Stimulated activated CD8-positive, alpha-beta memory T cell treated with anti-CD3 and anti-CD28 coated beads, Interleukin-4, amount 100 ng/mL, for 4 hours (primary cell): ENCODE data around the gene CPEB1.

Experiments used
- DNase-seq, 2 donors: peaks; one replicate each; pipeline ENCODE4 v3.0.0-alpha.2; 2020; ENCODE audit warnings: low read depth in 2 of 2, low spot score in 1 of 2

Gene CPEB1

DNA sequence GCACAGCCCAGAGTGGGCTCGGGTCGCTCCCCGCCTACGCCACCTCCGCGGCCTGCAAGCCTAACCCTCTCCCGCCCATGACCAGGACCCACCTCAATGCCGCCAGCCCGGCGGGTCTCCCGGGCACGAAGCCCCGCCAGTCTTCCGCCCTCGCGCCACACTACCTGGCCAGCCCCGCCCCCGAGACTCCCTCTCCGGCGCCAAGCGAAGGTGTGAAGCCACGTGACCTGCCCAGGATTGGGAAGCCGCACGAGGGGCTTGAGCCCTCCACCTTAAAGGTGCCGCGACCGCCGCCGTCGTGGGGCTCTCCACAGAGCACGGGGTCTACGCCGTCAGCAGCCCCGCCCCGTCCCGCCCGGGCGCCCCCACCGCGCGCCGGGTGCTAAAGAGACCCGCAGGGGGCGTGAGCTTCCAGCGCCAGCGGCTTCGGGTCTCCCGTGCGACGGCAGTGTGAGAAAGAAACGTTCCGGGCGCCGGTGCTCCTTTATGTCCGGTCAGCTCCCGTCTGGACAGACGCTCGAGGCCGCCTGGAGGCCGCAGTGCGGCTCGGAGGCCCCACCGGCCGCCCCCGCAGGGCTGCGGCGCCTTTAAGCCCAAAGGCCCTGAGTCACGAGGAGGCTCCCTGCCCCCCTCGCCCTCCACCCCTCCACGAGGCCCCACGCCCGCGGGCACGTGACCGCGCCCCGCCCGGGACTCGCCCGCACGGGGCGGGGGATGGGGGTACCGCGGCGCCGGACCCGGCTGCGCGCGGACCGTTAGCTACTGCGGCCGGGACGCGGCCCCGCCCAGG lies at the start of gene CPEB1:
Gene CPEB1, minus strand, starts transcription at position 319 of the 790 bp plus-strand sequence. CDS start 18,904 bp downstream, outside the sequence.
- DNase-seq: peak; percentile 7 to 41

DNA sequence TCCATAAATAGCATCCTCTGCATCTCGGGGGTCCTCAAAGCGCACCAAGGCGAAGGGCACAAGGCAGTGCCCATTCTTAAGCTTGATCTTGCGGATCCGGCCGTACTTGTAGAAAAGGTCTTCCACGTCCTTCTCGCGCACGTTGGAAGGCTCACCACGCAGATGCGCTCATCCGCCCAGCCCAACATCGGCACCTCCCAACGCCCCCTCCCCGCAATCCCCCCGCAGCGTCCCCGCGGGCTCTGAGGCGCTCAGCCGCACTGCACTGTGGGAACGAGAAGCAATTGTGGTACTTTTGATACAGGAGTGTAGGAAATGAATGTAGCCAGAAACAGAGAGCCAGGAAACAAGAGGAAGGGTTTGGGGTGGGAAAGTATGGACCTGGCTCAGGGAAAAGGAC lies 45.0 kb upstream of the CPEB1 start:
- no peak for DNase-seq

DNA sequence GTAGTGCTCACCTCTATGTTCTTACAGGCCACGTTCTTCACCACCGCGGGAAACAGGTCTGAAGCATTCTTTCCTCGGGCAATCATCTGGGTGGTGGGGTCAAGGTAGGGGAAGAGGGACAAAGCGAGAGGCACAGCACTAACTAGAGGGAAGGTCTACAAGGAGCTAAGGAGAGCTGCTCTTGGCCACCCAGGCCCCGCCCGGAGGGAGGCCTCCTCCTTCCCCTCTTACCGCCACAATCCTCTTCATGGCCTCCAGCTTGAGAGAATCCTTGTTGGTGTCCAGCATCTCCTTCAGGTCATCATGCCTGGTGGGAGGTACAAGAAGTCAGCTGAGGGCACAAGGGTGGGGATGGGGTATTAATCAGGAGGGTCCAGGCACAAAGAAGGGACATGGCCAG lies 42.0 kb upstream of the CPEB1 start:
- DNase-seq: no peak

DNA sequence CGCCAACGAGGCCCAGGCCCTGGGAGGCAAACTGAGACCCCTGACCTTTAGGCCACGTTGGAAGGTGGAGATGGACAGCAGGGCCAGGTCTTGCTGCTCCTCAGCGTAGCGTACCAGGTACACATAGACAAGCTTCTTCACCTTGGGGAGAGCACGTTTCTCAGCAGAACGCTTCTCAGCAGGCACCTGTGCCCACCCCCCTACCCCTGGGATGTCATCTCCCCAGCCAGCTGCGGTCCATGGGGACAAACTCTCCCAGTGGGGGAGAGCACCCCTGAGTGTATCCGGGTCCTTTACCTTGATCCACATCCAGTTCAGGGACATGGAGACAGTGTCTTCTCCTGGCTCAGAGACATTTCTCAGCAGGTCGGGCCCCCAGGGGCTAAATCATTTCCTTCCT lies 41.5 kb upstream of the CPEB1 start:
- DNase-seq: no peak

DNA sequence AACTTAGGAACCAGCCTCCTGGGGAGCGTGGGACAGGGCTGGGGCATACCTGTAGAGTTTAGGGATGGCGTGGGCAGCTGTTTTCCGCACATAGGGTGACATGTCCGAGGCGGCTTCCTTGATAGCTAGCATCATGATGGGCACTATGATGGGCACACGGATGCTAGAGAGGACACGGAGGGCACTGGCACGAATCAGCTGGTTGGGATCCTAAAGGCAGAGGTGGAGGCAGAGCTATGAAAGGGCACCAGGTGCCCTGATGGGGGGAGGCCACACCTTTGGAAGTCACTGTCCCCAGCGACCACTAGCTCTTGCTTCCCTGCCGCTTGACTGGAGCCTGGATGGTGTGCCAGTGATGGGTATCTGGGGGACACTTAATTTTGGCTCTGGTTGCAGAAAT lies 34.2 kb upstream of the CPEB1 start:
- no peak for DNase-seq

DNA sequence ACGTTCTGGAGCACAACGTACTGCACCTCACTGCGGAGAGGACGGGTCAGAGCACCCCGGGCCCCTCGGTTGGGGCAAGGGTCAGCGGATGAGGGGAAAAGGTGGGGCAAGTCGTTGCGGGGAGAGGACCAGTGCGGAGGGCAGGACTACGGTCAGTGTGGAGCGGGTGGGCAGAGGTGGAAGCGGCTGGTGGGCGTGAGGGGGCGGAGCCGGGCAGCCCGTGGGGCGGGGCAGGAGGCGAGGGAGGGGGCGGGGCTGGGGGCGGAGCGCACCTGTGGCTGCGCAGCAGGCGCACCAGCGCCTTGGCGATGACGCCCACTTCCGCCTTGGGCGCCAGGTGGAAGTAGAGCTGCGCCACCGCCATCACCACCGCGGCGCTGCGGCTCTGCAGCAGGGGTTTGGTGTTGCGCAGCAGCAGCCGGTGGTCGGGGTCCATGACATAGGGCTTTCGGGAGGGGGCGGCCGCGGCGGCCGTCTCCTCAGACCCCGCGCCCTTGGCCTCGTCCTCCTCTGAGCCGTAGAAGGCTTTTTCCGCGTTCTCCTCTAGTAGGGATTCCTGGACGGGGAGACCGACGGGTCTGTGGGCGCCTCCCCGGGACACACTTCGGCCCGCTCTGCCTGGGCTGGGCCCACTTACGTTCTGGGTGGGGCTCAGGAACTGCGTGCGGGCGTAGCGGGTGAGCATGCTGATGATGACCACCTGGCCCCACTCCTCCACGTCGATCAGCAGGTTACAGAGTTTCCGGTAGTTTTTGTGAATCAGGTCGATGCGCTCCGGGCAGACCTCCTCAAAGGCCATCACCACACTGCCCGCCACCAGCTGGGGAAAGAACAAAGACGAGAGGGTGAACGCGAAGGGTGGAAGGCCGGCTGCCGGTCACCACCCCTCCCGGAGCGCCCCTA lies 33.3 kb upstream of the CPEB1 start:
- peak; percentile 54 to 66 for DNase-seq

DNA sequence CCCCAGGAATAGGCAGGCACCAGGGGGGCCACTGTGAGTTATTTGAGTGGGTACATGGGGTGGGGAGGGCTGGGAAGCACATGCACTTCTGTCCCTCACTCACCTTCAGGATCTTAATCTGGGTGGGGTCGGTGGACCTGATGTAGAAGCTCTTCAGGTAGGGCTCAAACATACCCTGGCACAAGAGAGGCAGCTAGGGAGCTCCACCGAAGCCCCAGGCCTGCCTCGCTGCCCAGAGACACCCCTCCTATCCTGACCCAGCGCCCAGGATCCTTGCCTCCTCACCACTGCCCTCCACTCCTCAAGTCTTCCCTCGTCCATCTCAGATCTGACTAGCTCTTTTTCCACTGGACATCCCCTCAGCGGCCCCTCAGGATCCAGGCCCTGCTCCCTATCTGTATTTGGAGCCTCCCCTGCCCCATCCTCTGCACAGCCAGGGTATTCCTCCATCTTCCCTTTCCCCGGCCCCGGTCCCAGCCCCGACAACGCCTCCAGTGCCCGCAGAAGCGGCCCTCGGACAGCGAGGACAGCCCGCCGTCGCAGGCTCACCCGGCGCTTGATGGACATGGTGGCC lies 32.5 kb upstream of the CPEB1 start:
- no peak for DNase-seq

DNA sequence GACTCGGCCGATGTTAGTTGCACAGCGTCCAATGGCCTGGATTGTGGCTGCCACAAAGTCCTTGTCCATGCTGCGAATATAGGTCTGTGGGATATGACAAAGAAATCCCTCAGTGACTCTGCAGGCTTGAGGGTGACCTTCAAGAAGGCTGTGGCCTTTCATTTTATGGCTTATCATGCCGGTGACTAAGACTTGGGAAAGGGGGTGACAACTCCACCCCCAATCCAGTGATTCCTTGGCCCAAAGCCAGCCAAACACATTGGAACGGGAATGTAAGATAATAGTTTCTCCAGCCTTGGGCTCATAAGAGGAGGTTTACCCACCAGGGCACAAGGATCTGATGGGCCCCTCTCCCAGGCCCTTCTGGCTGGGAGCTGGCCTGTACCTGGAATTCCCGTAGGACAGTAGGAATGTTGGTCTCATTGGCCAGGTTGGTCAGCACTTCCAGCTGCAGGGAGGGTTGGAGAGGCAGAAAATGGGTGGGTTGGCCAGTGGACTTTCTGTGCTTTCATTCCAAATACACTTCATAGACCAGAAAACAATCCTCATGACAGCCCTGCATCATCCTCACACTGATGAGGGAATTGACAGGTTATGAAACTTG lies 30.7 kb upstream of the CPEB1 start:
- no peak for DNase-seq

DNA sequence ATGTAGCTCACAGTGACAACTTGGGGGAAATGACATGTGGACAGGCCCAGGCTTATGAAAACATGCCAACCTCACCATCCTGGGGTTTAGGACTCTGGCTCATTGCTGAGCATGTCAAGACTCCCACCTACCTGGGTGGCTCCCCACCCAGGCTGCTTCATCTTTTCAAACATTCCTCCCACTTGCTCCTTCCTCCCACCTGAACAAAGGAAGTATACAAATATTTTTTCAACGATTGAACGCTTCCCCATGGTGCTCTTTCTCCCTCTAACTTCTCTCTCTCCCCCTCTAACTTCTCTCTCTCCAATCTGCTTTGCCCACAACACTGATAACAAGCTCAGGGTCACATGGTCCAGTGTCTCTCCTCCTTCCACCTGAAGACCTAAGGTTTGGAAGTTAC lies 27.7 kb upstream of the CPEB1 start:
- DNase-seq: no peak

DNA sequence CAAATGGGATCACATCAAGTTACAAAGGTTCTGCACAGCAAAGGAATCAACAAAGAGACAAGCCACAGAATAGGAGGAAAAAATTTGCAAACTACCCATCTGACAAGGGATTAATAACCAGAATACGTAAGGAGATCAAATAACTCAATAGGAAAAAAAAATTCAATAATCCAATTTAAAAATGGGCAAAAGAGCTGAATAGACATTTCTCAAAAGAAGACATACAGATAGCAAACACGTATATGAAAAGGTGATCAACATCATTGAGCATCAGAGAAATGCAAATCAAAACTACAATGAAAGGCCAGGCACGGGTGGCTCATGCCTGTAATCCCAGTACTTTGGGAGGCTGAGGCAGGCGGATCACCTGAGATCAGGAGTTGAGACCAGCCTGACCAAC lies 23.5 kb upstream of the CPEB1 start:
- DNase-seq: no peak

DNA sequence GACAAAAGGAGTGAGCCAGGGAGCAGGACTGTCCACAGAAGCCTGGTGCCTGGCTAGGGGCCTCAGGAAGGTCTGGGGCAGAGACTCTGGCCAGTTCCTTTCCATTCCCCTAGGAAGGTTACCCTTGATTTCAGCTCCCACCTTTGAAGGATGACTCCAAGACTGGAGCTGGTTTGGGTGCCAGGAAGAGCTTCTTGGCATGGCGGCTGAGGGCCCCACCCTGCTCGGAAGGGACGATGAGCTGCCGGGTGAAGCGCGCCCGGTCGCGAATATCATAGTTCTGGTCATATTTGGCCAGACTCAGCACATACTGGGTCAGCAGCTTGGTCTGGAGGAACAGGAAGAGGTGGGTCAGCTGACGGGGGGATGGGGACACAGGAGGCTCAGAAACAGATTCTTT lies 19.4 kb upstream of the CPEB1 start:
- no peak for DNase-seq

DNA sequence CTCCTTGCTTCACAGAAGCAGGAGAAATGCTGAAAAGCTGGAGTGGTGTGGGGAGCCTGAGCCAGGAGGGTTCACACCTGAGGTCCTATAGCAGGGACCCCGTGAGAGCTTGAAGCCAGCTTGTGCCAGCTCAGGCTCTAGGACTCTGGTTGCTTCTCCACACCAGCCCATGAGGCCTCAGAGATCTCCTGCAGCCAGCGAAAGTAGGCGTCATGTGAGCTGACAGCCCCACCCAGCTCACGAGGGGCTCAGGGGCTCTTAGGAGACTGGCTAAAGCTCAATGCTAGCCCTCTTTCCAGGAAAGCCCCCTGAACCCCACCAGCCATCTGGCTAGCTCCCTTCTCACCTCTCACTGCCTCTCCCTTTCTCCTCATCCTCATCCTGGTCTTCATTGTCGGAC lies 16.9 kb upstream of the CPEB1 start:
- no peak for DNase-seq

DNA sequence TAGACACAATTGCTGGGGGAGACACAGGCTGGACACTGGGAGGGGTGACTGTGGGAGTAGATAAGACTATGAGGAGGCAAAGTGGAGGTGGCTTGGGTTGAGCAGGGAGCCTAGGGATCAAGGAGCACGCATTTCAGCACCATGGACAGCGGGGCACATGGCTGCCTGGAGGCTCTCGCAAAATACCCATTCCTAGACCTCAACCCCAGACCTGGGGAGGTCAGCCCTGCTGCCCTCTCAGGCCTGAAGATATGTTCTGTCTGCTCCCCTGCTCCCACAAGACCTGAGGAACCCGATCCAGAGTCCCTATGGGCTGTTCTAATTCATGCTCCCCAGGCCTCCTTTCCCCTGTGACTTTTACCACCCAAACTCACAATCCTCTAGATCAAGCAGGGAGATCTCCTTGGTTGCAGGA lies 16.0 kb upstream of the CPEB1 start:
- no peak for DNase-seq

DNA sequence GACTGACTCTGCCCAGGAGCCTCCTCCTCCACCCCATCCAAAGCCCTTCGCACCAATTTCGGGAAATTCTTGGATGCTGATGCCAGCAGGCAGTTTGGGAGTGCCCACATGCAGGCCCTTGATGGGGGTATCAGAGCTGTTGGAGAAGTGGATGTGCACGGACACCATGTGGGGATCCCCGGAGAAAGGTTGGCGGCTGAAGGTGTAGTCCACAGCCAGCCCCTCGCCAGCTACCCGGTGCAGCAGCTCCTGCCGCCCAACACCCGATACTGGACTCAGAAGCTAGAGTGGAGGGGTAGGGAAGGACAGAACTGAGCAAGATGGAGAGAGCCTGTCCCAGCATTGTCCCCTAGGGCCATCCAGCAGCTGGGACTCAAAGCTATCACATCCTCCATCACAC lies 15.5 kb upstream of the CPEB1 start:
- DNase-seq: no peak

DNA sequence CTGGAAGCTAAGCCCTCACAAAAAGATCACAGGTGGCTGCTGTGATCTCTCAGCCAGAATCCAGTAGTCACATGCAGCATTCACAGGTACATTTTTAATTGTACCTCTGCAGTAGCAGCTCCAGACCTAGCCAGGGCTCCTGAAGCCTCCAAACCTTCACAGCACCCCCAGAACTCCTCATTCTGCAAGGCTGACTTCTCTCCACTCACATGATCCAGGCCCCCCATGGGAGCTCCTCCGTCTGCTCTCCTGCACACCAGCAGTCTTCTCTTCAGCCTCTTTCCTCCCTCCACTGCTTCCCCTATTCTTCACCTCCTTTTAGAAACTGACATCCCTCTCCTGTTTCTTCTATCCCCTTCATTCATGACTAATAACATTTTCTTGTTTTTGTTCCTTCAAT lies 13.2 kb upstream of the CPEB1 start:
- no peak for DNase-seq

DNA sequence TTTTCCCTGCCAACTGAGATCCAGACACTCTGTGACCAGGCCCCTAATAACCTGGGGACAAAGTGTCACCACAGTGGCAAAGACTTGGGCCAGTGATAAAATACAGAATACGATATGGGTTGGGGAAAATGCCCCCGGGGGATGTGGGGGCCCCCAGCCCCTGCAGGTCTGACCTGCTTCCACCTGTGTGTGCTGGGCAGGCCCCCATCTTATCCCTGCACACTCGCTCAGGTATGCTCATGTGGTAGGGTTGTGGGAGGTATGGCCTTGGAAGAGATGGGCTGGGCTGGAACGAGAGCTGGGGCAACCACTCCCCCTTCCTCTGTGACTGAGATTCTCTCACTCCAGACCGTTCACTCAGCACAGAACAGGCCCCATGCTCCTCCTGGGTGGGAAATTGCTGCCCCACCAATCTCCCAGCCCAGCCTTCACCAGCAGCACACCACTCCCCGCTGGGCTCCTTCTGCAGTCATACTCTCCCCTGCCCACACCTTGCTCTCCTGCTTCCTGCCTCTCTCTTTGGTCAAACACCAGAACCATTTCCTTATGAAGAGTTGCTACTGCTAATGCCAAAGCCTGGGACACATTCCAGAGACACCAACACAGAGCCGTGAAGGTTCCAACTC lies 9.6 kb upstream of the CPEB1 start:
- DNase-seq: no peak

DNA sequence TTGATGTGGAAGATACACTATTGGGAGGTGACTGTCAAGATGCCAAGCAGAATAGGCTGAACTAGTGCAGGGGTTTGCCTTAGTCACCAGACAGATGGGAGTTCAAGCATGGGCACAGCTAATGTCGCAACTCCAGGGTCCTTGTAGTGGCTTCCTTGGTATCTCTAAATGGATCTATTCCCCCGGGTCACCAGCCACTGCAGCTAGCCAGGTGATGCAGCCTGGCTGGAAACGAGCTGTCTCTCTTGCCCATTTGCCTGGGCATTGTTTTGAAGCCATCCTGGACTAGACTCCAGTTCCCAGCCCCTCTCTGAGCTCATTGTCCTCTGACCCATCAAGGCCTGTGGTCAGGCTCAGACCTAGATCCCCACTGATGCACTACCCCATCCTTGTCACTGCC lies 8.4 kb upstream of the CPEB1 start:
- DNase-seq: no peak

DNA sequence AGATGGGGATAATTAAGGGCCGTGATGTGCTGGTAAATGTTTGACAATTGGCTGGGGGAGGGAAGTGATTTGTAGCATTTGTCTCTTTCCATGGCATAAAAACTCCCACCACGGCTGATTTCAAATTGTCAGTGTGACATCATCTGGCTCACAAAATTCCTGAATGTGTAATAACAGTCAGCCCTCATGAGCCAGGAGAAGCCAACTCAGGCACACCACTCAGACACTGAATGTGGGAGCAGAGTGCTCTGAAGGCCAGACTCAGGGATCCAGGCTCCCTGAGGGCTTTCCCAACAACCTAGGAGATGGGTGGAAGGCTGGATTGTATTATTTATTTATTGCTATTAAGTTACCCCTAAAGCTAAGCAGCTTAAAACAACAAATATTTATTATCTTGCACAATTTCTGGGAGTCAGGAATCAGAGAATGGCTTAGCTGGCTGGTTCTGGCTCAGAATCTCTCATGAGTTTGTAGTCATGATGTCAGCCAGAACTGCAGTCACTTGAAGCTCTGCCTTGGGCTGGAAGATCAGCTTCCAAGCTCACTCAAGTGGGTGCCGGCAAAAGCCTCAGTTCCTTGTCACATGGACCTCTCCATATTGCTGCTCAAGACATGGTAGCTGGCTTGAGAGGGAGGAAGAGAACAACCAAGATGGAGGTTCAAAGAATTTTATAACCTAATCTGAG lies 6.5 kb upstream of the CPEB1 start:
- DNase-seq: no peak

DNA sequence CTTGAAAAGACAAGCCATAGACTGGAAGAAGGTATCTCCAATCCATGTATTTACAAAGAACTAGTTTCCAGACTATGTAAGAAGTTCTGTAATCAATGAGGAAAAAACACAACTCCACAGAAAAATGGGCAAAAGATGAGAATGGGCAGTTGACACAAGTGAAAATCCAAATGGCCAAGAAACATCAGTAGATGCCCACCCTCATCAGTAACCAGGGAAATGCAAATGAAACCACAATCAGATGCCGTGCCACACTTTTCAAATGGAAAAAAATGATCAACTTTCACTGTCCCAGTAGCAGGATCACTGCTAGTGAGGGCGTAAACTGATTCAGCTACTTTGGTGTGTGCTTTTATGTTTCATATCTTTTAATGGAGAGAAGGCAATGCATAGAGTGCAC lies 4.5 kb upstream of the CPEB1 start:
- no peak for DNase-seq

DNA sequence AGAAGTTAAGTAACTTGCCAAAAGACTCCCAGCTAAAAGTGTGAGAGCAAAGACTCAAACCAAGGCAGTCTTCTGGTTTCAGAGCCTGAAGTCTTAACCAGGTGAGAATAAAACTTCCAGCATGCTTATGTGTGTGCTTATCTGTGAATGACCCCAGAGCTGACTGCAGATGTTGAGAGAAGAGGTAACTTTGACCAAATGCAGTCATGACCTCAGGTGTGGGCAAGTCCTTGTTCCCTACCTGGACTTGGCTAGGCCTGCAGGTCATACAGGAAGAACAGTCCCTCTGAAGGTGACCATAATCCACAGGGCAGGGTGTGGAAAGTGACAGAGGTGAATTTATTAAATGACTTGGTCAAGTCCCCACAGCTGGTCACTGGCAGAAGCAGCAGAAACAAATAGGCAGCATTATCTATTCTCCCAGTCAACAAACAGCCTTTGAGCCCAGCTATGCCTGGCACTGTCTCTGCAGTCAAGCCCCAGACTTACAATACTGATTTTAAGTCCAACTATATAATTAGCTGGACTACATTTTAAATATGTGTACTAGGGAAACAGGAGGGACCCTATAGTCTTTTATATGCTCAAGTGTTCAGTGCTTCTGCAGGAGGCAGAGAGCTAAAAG lies 3.0 kb upstream of the CPEB1 start:
- DNase-seq: no peak
